HG02610 (cell line): Measurements from ENCODE around the gene AKR1B15.

Source experiments
- ATAC-seq: cut with Tn5 transposase; IDR thresholded peaks from one replicate; pipeline ENCODE4 v1.9.1; 2021; ENCODE audit warnings: mild to moderate bottlenecking, moderate library complexity; ENCODE audit not compliant: unreplicated experiment

Gene AKR1B15

GRCh38 chr7:134611611-134612151, 62.8 kb downstream of the AKR1B15 start:
- ATAC-seq: no peak

GRCh38 chr7:134612197-134612596, 63.3 kb downstream of the AKR1B15 start:
- no peak for ATAC-seq

- no peak for ATAC-seq
Measured at GRCh38 chr7:134613623-134614347, 64.9 kb downstream of the AKR1B15 start.

- no peak for ATAC-seq
Measured at GRCh38 chr7:134616611-134617010, 67.7 kb downstream of the AKR1B15 start.

- ATAC-seq: no peak
Measured at GRCh38 chr7:134618756-134619530, 70.0 kb downstream of the AKR1B15 start.

- no peak for ATAC-seq
Measured at GRCh38 chr7:134619627-134620331, 70.9 kb downstream of the AKR1B15 start.

- no peak for ATAC-seq
Measured at GRCh38 chr7:134622303-134622995, 73.5 kb downstream of the AKR1B15 start.

- ATAC-seq: no peak
Measured at GRCh38 chr7:134623193-134623592, 74.3 kb downstream of the AKR1B15 start.

GRCh38 chr7:134625550-134625949, 76.6 kb downstream of the AKR1B15 start:
- no peak for ATAC-seq

GRCh38 chr7:134627109-134627774, 78.3 kb downstream of the AKR1B15 start:
- ATAC-seq: peak; percentile 47

- no peak for ATAC-seq
Measured at GRCh38 chr7:134627775-134628153, 78.9 kb downstream of the AKR1B15 start.

- no peak for ATAC-seq
Measured at GRCh38 chr7:134629445-134629844, 80.5 kb downstream of the AKR1B15 start.
